Transverse colon (tissue), 4 donors: Measurements from ENCODE around the gene RNF17. TPM values are rescaled to one million over a fixed set of nuclear protein-coding genes. Genes with fewer than 3 reads are reported as not detected.

Experiments used
- DNase-seq: peaks from one replicate; pipeline ENCODE4 v3.0.0-alpha.2; 2019
- H3K27ac ChIP-seq, 4 donors: fragments of 200-600 bp; sonication (generic); 2 replicates each; pipeline ENCODE4 v1.5.1; 2016 to 2018; ENCODE audit warnings: inconsistent platforms in 4 of 4
- H3K27me3 ChIP-seq: fragments of 200-600 bp; sonication (generic); 2 replicates; pipeline ENCODE4 v1.5.1; 2017; ENCODE audit warnings: inconsistent platforms
- H3K36me3 ChIP-seq, 4 donors: fragments of 200-600 bp; sonication (generic); 2 replicates each; pipeline ENCODE4 v1.5.1; 2017 to 2019; ENCODE audit warnings: inconsistent platforms in 4 of 4
- H3K4me1 ChIP-seq, 4 donors: fragments of 200-600 bp; sonication (generic); 2 replicates each; pipeline ENCODE4 v1.5.1; 2017 to 2020; ENCODE audit warnings: inconsistent platforms in 4 of 4
- H3K4me3 ChIP-seq, 4 donors: fragments of 200-600 bp; sonication (generic); 1 replicate in 1 of 4; 2 replicates in 3 of 4; pipeline versions ENCODE4 v1.5.1 to v1.6.1; 2017 to 2019; ENCODE audit warnings: inconsistent platforms in 4 of 4
- H3K9me3 ChIP-seq, 2 donors: fragments of 200-600 bp; sonication (generic); 2 replicates each; pipeline ENCODE4 v1.5.1; 2017 to 2019; ENCODE audit warnings: inconsistent platforms in 2 of 2
- CTCF ChIP-seq, 5 experiments: fragments of 200-600 bp in 3 of 5; fragments of 450-650 bp in 2 of 5; sonication (generic) in 3 of 5; IDR thresholded peaks; 1 replicate in 2 of 5; 2 replicates in 3 of 5; pipeline ENCODE4 v1.5.1; 2016 to 2017; ENCODE audit warnings: antibody characterized with exemption in 5 of 5, inconsistent platforms in 3 of 5, mild to moderate bottlenecking in 2 of 5, moderate library complexity in 1 of 5
- EP300 ChIP-seq: sonication (generic); formaldehyde crosslinking; IDR thresholded peaks from one replicate; pipeline ENCODE4 v1.6.1; 2017; ENCODE audit warnings: antibody characterized with exemption, low read depth
- POLR2A ChIP-seq: fragments of 450-650 bp; IDR thresholded peaks from one replicate; pipeline ENCODE4 v1.6.1; 2016; ENCODE audit warnings: antibody characterized with exemption, mild to moderate bottlenecking, moderate library complexity
- POLR2AphosphoS5 ChIP-seq, 3 donors: sonication (generic); formaldehyde crosslinking; IDR thresholded peaks; one replicate each; pipeline ENCODE4 v1.6.1; 2016; ENCODE audit warnings: antibody characterized with exemption in 3 of 3
- WGBS, 2 donors: methylation state at CpG; one replicate each; pipeline ENCODE4 v1.1.5; 2018; ENCODE audit warnings: low coverage in 1 of 2; 5-methylcytosine and 5-hydroxymethylcytosine counted together
- in situ Hi-C, 4 donors: fragments of 200-750 bp; cut with MboI; loops; one replicate each; pipeline versions ENCODE4 v1.15.0 to v1.15.1; 2017; ENCODE audit warnings: low sequenced_read_pairs in 3 of 4, low pct_ligation_motif_present in 1 of 4, low pct_unique_long_range_greater_than_20kb in 1 of 4
- intact Hi-C: fragments of 100-400 bp; cut with DNase I; formaldehyde crosslinking; loops from one replicate; pipeline ENCODE4 v1.15.1; 2023; ENCODE audit warnings: low total_unique reads
- total RNA-seq, 4 donors: library from RNA; depleted of rRNA; stranded (reverse); fragments of >200 nt; gene quantifications; one replicate each; pipeline ENCODE4 v1.1.0, GENCODE V29; 2016

Gene RNF17
- total RNA-seq, 4 donors from 2014 or later = not detected

GRCh38 chr13:24748061-24748400 lies 15.9 kb upstream of the RNF17 start:
- TF ChIP-seq EP300 (no peak), CTCF (IDR thresholded peaks at IDR 0.05) (no peak), POLR2A (no peak), POLR2AphosphoS5 (IDR thresholded peaks at IDR 0.05) (no peak)
- Histone ChIP-seq H3K27me3 (peaks cover 64% of the 10 kb centered on the region), H3K36me3 (no peaks in the 10 kb centered on the region), H3K27ac (no peak overlapping the region), H3K4me1 (peaks cover 0 to 19% (median 13%) of the 10 kb centered on the region in 4 donors), H3K9me3 (no peaks in the 10 kb centered on the region), H3K4me3 (peak overlapping the region in 2 of 4 donors; percentile 23 to 45)
- WGBS, 2 donors = 12 to 20% methylated on average over 1 to 10 of the region's 10 CpGs
- intact Hi-C loops = no loop called here
- DNase-seq = no peak
- in situ Hi-C loops = no loop called here

GRCh38 chr13:24759197-24759596 lies 4.8 kb upstream of the RNF17 start:
- Histone ChIP-seq H3K27ac (no peak overlapping the region), H3K4me3 (no peak overlapping the region), H3K36me3 (no peaks in the 10 kb centered on the region), H3K4me1 (no peaks in the 10 kb centered on the region), H3K27me3 (peaks cover 7% of the 10 kb centered on the region), H3K9me3 (no peaks in the 10 kb centered on the region)
- TF ChIP-seq CTCF (IDR thresholded peaks at IDR 0.05) = no peak
- TF ChIP-seq EP300 = no peak
- TF ChIP-seq POLR2AphosphoS5 (IDR thresholded peaks at IDR 0.05) = no peak
- TF ChIP-seq POLR2A = no peak
- in situ Hi-C loops (no loop called here), intact Hi-C loops (no loop called here)
- no peak for DNase-seq

- TF ChIP-seq POLR2AphosphoS5 (IDR thresholded peaks at IDR 0.05) (no peak), POLR2A (no peak)
- 93% methylated on average over 15 of the region's 15 CpGs; no CpG with 5 or more reads in 1 of the 2 donors for WGBS, 2 donors
- Histone ChIP-seq H3K4me3 (no peak overlapping the region), H3K27ac (no peak overlapping the region), H3K36me3 (no peaks in the 10 kb centered on the region), H3K9me3 (no peaks in the 10 kb centered on the region), H3K4me1 (no peaks in the 10 kb centered on the region), H3K27me3 (no peaks in the 10 kb centered on the region)
- intact Hi-C loops (no loop called here), in situ Hi-C loops (no loop called here)
- DNase-seq = no peak
Observed at GRCh38 chr13:24764276-24764630, 284 bp downstream of the RNF17 start.

- H3K27me3 ChIP-seq = peaks cover 3% of the 10 kb centered on the region
- H3K27ac ChIP-seq = no peak overlapping the region
- intact Hi-C loops = no loop called here
- no peaks in the 10 kb centered on the region for H3K9me3 ChIP-seq
- H3K4me3 ChIP-seq = no peak overlapping the region
- no peaks in the 10 kb centered on the region for H3K4me1 ChIP-seq
- in situ Hi-C loops = no loop called here
- WGBS, 2 donors = 86 to 92% methylated on average over 1 of the region's 1 CpG
- no peaks in the 10 kb centered on the region for H3K36me3 ChIP-seq
- TF ChIP-seq POLR2A (no peak), EP300 (no peak), CTCF (IDR thresholded peaks at IDR 0.05) (no peak), POLR2AphosphoS5 (IDR thresholded peaks at IDR 0.05) (no peak)
- no peak for DNase-seq
Observed at GRCh38 chr13:24777171-24777570, 13.2 kb downstream of the RNF17 start.

GRCh38 chr13:24784319-24784718 lies 20.4 kb downstream of the RNF17 start:
- H3K27me3 ChIP-seq = peaks cover 6% of the 10 kb centered on the region
- no peak for TF ChIP-seq EP300
- TF ChIP-seq POLR2AphosphoS5 (IDR thresholded peaks at IDR 0.05) = no peak
- TF ChIP-seq POLR2A = no peak
- TF ChIP-seq CTCF (IDR thresholded peaks at IDR 0.05) = no peak
- H3K4me1 ChIP-seq = no peaks in the 10 kb centered on the region
- no peaks in the 10 kb centered on the region for H3K36me3 ChIP-seq
- intact Hi-C loops = no loop called here
- in situ Hi-C loops = no loop called here
- peaks cover 0 to 6% of the 10 kb centered on the region in 2 donors for H3K9me3 ChIP-seq
- no peak overlapping the region for H3K4me3 ChIP-seq
- DNase-seq = no peak
- 18 to 51% methylated on average over 1 of the region's 1 CpG for WGBS, 2 donors
- no peak overlapping the region for H3K27ac ChIP-seq
